Measurements from ENCODE around the gene MED9. TPM values are rescaled to one million over a fixed set of nuclear protein-coding genes. Genes with fewer than 3 reads are reported as not detected.
A peak's percentile ranks its signal among the peaks of the same experiment; 100 is the strongest.
"Not testable (repeated sequence)": the region's sequence is repeated elsewhere in the genome, so short reads cannot be mapped to it uniquely, and the experiment has no call there.

The MED9 gene
- total and polyA plus RNA-seq, 3 experiments from 2014 or later, result 13.5 to 17.9 (median 13.8) TPM

DNA sequence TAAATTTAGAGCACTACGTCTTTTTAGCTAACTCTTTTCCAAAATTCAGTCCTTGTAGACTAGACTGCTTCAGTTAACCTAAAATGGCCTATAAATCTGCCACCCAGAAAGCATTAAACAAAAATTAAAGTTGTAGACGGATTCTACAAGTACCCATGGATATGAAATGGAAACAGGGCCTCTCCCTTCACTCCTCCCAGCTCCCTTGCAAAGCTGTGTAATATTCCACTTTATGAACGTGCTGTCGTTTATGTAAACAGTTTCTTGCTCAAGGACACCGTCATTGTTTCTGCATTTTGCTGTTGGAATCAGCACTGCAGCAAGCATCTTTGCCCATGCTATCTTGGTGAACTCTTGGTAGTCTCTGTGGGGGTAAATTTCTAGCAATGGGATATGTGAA lies 5.1 kb downstream of the MED9 start:
- Histone ChIP-seq H3K4me3 (ENCODE audit: low read length) (no peak overlapping the region), H3K27me3 (ENCODE audit: insufficient read depth, low read length, poor library complexity, severe bottlenecking) (no peaks in the 10 kb centered on the region), H3K4me1 (ENCODE audit: insufficient read depth, low read length) (peaks cover 41% of the 10 kb centered on the region), H3K9me3 (ENCODE audit: low read length) (no peaks in the 10 kb centered on the region), H3K27ac (ENCODE audit: low read depth, low read length) (no peak overlapping the region), H3K36me3 (ENCODE audit: insufficient read depth, low read length) (peaks cover 7% of the 10 kb centered on the region)
- Mint-ChIP-seq H3K4me1 (peaks cover 53 to 77% (median 65%) of the 10 kb centered on the region in 3 donors), H3K27ac (peak overlapping the region in 3 of 8 donors; percentile 4 to 40 (median 37)), H3K4me3 (peak overlapping the region in 1 of 7 donors; percentile 8), H3K36me3 (peaks cover 0 to 43% (median 7%) of the 10 kb centered on the region in 3 donors), H3K9me3 (no peaks in the 10 kb centered on the region), H3K27me3 (peaks cover 0 to 2% of the 10 kb centered on the region in 2 donors)
- ChIA-PET POLR2A (no interaction called here), CTCF (interaction anchor here (1.6 kb wide), 1 partner anchor 14 kb away, joined by 8 read pairs; the partner anchor contains the start of gene RASD1)
- DNase-seq, result no peak

DNA sequence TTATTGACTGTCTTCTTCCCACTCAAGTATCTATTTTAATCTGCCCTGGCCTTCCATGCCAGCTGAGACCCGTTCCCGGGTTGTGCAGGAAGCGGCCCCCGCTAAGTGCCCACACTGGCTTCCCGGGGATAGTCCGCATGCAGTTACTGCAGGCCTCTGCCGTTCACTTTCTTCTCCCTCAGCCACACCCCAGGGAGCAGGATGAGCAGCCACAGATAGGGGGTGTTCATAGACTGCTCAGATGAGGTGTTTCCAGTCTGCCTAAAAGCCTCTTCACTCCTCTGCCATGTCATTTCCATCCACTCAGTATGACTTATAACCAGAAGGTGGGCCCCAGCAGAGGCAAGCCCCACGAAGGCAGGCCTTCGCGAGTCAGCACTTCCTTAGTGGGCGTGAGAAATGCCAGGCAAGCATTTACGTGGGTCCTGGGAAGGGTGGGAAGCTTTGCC lies 7.7 kb downstream of the MED9 start:
- Mint-ChIP-seq H3K9me3 (no peaks in the 10 kb centered on the region), H3K36me3 (peaks cover 4 to 54% (median 14%) of the 10 kb centered on the region in 3 donors), H3K27ac (peak overlapping the region in 2 of 8 donors; percentile 12 to 42), H3K27me3 (peaks cover 0 to 2% of the 10 kb centered on the region in 2 donors), H3K4me3 (no peak overlapping the region), H3K4me1 (peaks cover 45 to 59% (median 48%) of the 10 kb centered on the region in 3 donors)
- Histone ChIP-seq H3K27ac (ENCODE audit: low read depth, low read length) (no peak overlapping the region), H3K36me3 (ENCODE audit: insufficient read depth, low read length) (peaks cover 14% of the 10 kb centered on the region), H3K27me3 (ENCODE audit: insufficient read depth, low read length, poor library complexity, severe bottlenecking) (no peaks in the 10 kb centered on the region), H3K4me3 (ENCODE audit: low read length) (no peak overlapping the region), H3K4me1 (ENCODE audit: insufficient read depth, low read length) (peaks cover 17% of the 10 kb centered on the region), H3K9me3 (ENCODE audit: low read length) (no peaks in the 10 kb centered on the region)
- no peak for DNase-seq
- ChIA-PET POLR2A (no interaction called here), CTCF (no interaction called here)

DNA sequence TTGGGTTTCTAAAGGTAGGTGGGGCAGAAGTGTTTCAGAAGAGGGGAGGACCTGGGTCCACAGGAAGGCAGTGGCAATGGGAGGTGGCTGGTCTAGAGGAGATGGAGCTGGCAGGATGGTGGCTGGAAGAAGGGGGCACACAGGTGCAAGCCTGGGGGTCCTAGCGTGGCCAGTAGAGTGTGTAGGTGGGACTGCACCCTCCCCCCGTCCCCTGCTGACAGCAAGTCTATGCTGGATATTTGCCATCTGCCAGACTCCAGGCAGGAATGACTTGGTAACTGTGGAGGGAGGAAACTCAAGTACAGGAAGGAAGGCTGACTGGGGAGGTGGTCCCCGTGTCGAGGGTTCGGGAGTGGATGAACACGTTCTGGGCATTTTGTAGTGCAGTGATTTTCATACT lies 8.6 kb downstream of the MED9 start:
- H3K27ac Mint-ChIP-seq, result peak overlapping the region in 1 of 8 donors; percentile 29
- peaks cover 13% of the 10 kb centered on the region for H3K4me1 ChIP-seq (ENCODE audit: insufficient read depth, low read length)

DNA sequence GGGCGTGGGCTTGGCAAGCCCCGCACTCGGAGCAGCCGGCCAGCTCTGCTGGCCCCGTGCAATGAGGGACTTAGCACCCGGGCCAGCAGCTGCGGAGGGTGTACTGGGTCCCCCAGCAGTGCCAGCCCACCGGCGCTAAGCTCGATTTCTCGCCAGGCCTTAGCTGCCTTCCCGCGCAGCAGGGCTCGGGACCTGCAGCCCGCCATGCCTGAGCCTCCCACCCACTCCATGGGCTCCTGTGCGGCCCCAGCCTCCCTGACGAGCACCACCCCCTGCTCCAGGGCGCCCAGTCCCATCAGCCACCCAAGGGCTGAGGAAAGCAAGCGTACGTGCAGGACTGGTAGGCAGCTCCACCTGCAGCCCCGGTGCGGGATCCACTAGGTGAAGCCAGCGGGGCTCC lies 9.6 kb downstream of the MED9 start:
- H3K9me3 ChIP-seq (ENCODE audit: low read length); H3K36me3 ChIP-seq (ENCODE audit: insufficient read depth, low read length); POLR2A ChIA-PET; H3K27ac Mint-ChIP-seq; H3K27ac ChIP-seq (ENCODE audit: low read depth, low read length); H3K9me3 Mint-ChIP-seq; H3K27me3 ChIP-seq (ENCODE audit: insufficient read depth, low read length, poor library complexity, severe bottlenecking); CTCF ChIA-PET; DNase-seq; H3K4me3 Mint-ChIP-seq; H3K27me3 Mint-ChIP-seq; H3K4me1 ChIP-seq (ENCODE audit: insufficient read depth, low read length); H3K4me3 ChIP-seq (ENCODE audit: low read length): not testable (repeated sequence)
- peaks cover 31 to 40% (median 32%) of the 10 kb centered on the region in 3 donors for H3K4me1 Mint-ChIP-seq
- peaks cover 4 to 54% (median 18%) of the 10 kb centered on the region in 3 donors for H3K36me3 Mint-ChIP-seq

More for the DNA sequence above, 8.6 kb downstream of the MED9 start:
- Histone ChIP-seq H3K9me3 (ENCODE audit: low read length) (no peaks in the 10 kb centered on the region), H3K27ac (ENCODE audit: low read depth, low read length) (no peak overlapping the region), H3K27me3 (ENCODE audit: insufficient read depth, low read length, poor library complexity, severe bottlenecking) (no peaks in the 10 kb centered on the region), H3K36me3 (ENCODE audit: insufficient read depth, low read length) (peaks cover 13% of the 10 kb centered on the region), H3K4me3 (ENCODE audit: low read length) (no peak overlapping the region)
- Mint-ChIP-seq H3K27me3 (peaks cover 0 to 2% of the 10 kb centered on the region in 2 donors), H3K9me3 (no peaks in the 10 kb centered on the region), H3K4me3 (no peak overlapping the region), H3K4me1 (peaks cover 40 to 50% (median 42%) of the 10 kb centered on the region in 3 donors), H3K36me3 (peaks cover 4 to 54% (median 16%) of the 10 kb centered on the region in 3 donors)
- no peak for DNase-seq
- POLR2A ChIA-PET, result no interaction called here
- CTCF ChIA-PET, result no interaction called here

DNA sequence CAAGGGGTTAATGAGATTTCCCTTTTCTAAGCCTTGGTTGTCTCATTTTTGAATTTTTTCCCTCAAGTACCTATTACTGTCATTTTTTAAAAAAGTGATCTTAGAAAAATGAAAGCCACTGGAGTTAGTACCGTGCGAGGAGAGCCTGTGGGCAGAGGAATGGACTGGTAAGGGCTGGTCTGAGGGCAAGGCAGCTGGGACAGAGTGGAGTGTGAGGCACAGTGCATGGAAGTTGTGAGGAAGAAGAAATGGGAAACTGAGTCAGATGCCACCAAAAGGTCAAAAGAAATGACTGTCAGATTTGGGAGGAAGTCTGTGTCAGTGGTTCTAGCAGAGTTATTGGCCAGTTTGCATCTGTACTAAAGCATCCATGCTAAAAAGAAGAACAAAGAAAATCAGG lies 11.2 kb downstream of the MED9 start:
- Mint-ChIP-seq H3K36me3 (peaks cover 4 to 60% (median 13%) of the 10 kb centered on the region in 3 donors), H3K27me3 (peaks cover 0 to 2% of the 10 kb centered on the region in 2 donors), H3K4me3 (no peak overlapping the region), H3K9me3 (no peaks in the 10 kb centered on the region), H3K4me1 (peaks cover 17 to 24% (median 18%) of the 10 kb centered on the region in 3 donors), H3K27ac (peak overlapping the region in 2 of 8 donors; percentile 19 to 70)
- Histone ChIP-seq H3K36me3 (ENCODE audit: insufficient read depth, low read length) (peaks cover 7% of the 10 kb centered on the region), H3K27me3 (ENCODE audit: insufficient read depth, low read length, poor library complexity, severe bottlenecking) (no peaks in the 10 kb centered on the region), H3K4me1 (ENCODE audit: insufficient read depth, low read length) (peaks cover 6% of the 10 kb centered on the region), H3K4me3 (ENCODE audit: low read length) (no peak overlapping the region), H3K27ac (ENCODE audit: low read depth, low read length) (no peak overlapping the region), H3K9me3 (ENCODE audit: low read length) (no peaks in the 10 kb centered on the region)
- ChIA-PET POLR2A (no interaction called here), CTCF (no interaction called here)
- no peak for DNase-seq

DNA sequence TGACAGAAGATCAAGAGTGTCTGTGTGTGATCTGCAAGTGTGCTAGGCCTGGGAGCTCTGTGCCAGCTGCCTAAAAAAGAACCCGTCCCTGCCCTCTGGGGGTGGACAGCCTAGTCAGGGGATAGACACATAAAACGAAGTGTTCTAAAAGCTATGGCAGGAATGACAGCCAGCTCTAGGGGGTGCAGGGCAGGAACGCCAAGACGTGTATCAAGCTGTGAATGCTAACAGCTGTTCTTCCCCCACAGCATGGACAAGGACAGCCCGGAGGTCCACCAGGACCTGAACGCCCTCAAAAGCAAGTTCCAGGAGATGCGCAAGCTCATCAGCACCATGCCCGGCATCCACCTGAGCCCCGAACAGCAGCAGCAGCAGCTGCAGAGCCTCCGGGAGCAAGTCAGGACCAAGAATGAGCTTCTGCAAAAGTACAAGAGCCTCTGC lies 14.3 kb downstream of the MED9 start:
- Histone ChIP-seq H3K27me3 (ENCODE audit: insufficient read depth, low read length, poor library complexity, severe bottlenecking) (no peaks in the 10 kb centered on the region), H3K9me3 (ENCODE audit: low read length) (no peaks in the 10 kb centered on the region), H3K27ac (ENCODE audit: low read depth, low read length) (no peak overlapping the region), H3K4me1 (ENCODE audit: insufficient read depth, low read length) (peaks cover 5% of the 10 kb centered on the region), H3K36me3 (ENCODE audit: insufficient read depth, low read length) (peaks cover 7% of the 10 kb centered on the region), H3K4me3 (ENCODE audit: low read length) (no peak overlapping the region)
- H3K27me3 Mint-ChIP-seq, result peaks cover 5 to 7% of the 10 kb centered on the region in 2 donors
- H3K4me3 Mint-ChIP-seq, result no peak overlapping the region
- H3K36me3 Mint-ChIP-seq, result peaks cover 4 to 51% (median 10%) of the 10 kb centered on the region in 3 donors
- peaks cover 14 to 26% (median 15%) of the 10 kb centered on the region in 3 donors for H3K4me1 Mint-ChIP-seq
- POLR2A ChIA-PET, result no interaction called here
- CTCF ChIA-PET, result interaction anchor here (1.6 kb wide), 1 partner anchor 136 kb away, joined by 5 read pairs; no protein-coding TSS in a partner anchor
- no peak for DNase-seq
- no peak overlapping the region for H3K27ac Mint-ChIP-seq
- H3K9me3 Mint-ChIP-seq, result no peaks in the 10 kb centered on the region

DNA sequence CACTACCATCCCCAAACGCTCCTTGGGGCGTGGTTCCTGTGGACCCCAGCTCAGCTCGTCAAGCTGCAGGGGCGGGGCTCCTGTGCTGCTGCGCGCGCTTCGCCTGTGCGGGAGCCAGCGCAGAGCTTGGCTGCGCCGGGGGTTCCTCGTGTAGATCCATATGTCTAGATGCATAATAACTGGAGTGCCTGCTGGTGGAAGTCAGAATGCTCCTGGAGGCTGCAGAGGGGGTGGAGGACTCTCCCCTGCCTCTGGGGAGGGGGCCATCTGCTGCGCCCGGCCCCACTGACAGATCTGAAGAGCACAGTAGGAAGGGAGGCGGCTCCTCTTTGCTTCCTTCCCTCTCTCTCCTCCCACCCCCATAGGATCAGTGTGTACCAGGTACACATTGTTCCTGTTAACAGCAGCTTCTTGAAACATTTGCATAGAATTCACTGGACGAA lies 14.8 kb downstream of the MED9 start:
- Mint-ChIP-seq H3K4me3 (no peak overlapping the region), H3K9me3 (no peaks in the 10 kb centered on the region), H3K27me3 (peaks cover 5 to 7% of the 10 kb centered on the region in 2 donors), H3K27ac (no peak overlapping the region), H3K36me3 (peaks cover 4 to 51% (median 10%) of the 10 kb centered on the region in 3 donors), H3K4me1 (peaks cover 14 to 26% (median 15%) of the 10 kb centered on the region in 3 donors)
- Histone ChIP-seq H3K27ac (ENCODE audit: low read depth, low read length) (no peak overlapping the region), H3K27me3 (ENCODE audit: insufficient read depth, low read length, poor library complexity, severe bottlenecking) (no peaks in the 10 kb centered on the region), H3K4me1 (ENCODE audit: insufficient read depth, low read length) (peaks cover 5% of the 10 kb centered on the region), H3K4me3 (ENCODE audit: low read length) (no peak overlapping the region), H3K9me3 (ENCODE audit: low read length) (no peaks in the 10 kb centered on the region), H3K36me3 (ENCODE audit: insufficient read depth, low read length) (peaks cover 7% of the 10 kb centered on the region)
- ChIA-PET POLR2A (no interaction called here), CTCF (interaction anchor here (1.6 kb wide), 1 partner anchor 137 kb away, joined by 5 read pairs; no protein-coding TSS in a partner anchor)
- no peak for DNase-seq

DNA sequence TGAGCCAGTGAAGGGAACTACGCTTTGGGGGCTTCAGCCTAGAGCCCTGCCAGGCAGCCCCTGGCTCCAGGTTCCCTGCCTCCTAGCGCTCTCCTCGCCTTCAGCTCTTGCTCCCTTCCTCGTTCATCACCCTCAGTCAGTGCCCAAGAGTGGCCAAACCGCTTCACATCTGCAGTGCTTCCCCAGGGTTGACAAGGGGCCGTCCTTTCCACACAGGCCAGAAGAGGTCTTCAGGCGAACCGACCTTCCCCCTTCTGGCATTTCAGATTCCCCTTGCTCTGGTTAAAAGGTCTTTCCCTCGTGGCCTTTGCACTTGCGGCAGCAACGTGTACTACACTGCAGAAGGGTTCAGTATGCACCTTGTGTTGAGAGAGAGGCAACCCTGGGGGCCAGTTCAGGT lies 15.3 kb downstream of the MED9 start:
- H3K4me1 Mint-ChIP-seq, result peaks cover 11 to 24% (median 13%) of the 10 kb centered on the region in 3 donors
- DNase-seq, result no peak
- no peaks in the 10 kb centered on the region for H3K27me3 ChIP-seq (ENCODE audit: insufficient read depth, low read length, poor library complexity, severe bottlenecking)
- peaks cover 7% of the 10 kb centered on the region for H3K36me3 ChIP-seq (ENCODE audit: insufficient read depth, low read length)
- H3K27ac ChIP-seq (ENCODE audit: low read depth, low read length), result no peak overlapping the region
- peak overlapping the region in 2 of 8 donors; percentile 23 to 71 for H3K27ac Mint-ChIP-seq
- H3K9me3 ChIP-seq (ENCODE audit: low read length), result no peaks in the 10 kb centered on the region
- no peak overlapping the region for H3K4me3 ChIP-seq (ENCODE audit: low read length)
- H3K9me3 Mint-ChIP-seq, result no peaks in the 10 kb centered on the region
- ChIA-PET POLR2A (no interaction called here), CTCF (no interaction called here)
- H3K4me1 ChIP-seq (ENCODE audit: insufficient read depth, low read length), result peaks cover 7% of the 10 kb centered on the region
- peaks cover 5 to 7% of the 10 kb centered on the region in 2 donors for H3K27me3 Mint-ChIP-seq
- peaks cover 4 to 47% (median 10%) of the 10 kb centered on the region in 3 donors for H3K36me3 Mint-ChIP-seq
- no peak overlapping the region for H3K4me3 Mint-ChIP-seq

All from CD8-positive, alpha-beta memory T cell (primary cell).